WTC11 (cell line): ENCODE results near the gene RBM20. TPM values are rescaled to one million over a fixed set of nuclear protein-coding genes. Genes with fewer than 3 reads are reported as not detected.
A peak's percentile ranks its signal among the peaks of the same experiment; 100 is the strongest.

Experiments
- ATAC-seq: fragments of 200-7000 bp; cut with Tn5 transposase; 2 replicates; pipeline ENCODE4 v1.10.0; 2021; ENCODE audit warnings: mild to moderate bottlenecking, moderate library complexity
- CTCF ChIA-PET: fragments of 300-600 bp; sonication (Branson Sonifier 250); formaldehyde crosslinking; loops from one replicate; lab custom pipeline; 2021; ENCODE audit warnings: antibody characterized with exemption; lab: Charles Lee
- POLR2A ChIA-PET: fragments of 350-600 bp; sonication (Branson Sonifier 250); formaldehyde crosslinking; loops from one replicate; lab custom pipeline; 2021; ENCODE audit warnings: antibody characterized with exemption; lab: Charles Lee
- DNase-seq: peaks from one replicate; pipeline ENCODE4 v3.0.0; 2021; ENCODE audit warnings: low spot score
- H3K27ac Mint-ChIP-seq: 2 replicates; pipeline ENCODE4 v1.8.0; 2021; ENCODE audit warnings: mixed read lengths
- H3K27me3 Mint-ChIP-seq: 2 replicates; pipeline ENCODE4 v1.8.0; 2021; ENCODE audit warnings: low read depth, mild to moderate bottlenecking, moderate library complexity, mixed read lengths
- H3K36me3 Mint-ChIP-seq: 2 replicates; pipeline ENCODE4 v1.8.0; 2021; ENCODE audit warnings: mixed read lengths
- H3K4me1 Mint-ChIP-seq: 2 replicates; pipeline ENCODE4 v1.8.0; 2022; ENCODE audit warnings: mixed read lengths
- H3K4me3 Mint-ChIP-seq: 2 replicates; pipeline ENCODE4 v1.8.0; 2021; ENCODE audit warnings: mild to moderate bottlenecking, moderate library complexity, mixed read lengths
- H3K9me3 Mint-ChIP-seq: 2 replicates; pipeline ENCODE4 v1.8.0; 2021; ENCODE audit warnings: mixed read lengths
- AR ChIP-seq: fragments of 250-450 bp; sonication (Bioruptor Pico); IDR thresholded peaks from 2 replicates; pipeline ENCODE4 v1.9.0; 2021; ENCODE audit warnings: mild to moderate bottlenecking
- ATF2 ChIP-seq: sonication (generic); formaldehyde crosslinking; IDR thresholded peaks from 2 replicates; pipeline ENCODE4 v1.8.1; 2022; ENCODE audit warnings: low read depth, missing genetic modification reagents, borderline replicate concordance
- E2F5 ChIP-seq: sonication (generic); formaldehyde crosslinking; IDR thresholded peaks from 2 replicates; pipeline ENCODE4 v1.8.1; 2022; ENCODE audit warnings: mild to moderate bottlenecking, moderate library complexity, missing genetic modification reagents
- EMX1 ChIP-seq: fragments of 250-450 bp; sonication (Bioruptor Pico); IDR thresholded peaks from 2 replicates; pipeline ENCODE4 v1.8.0; 2021; ENCODE audit warnings: mild to moderate bottlenecking
- ESRRA ChIP-seq: sonication (generic); formaldehyde crosslinking; IDR thresholded peaks from 2 replicates; pipeline ENCODE4 v1.8.1; 2022; ENCODE audit warnings: mild to moderate bottlenecking, missing genetic modification reagents, borderline replicate concordance
- MXD4 ChIP-seq: fragments of 250-450 bp; sonication (Bioruptor Pico); IDR thresholded peaks from 2 replicates; pipeline ENCODE4 v1.8.0; 2021; ENCODE audit warnings: mild to moderate bottlenecking, moderate library complexity, borderline replicate concordance
- SP1 ChIP-seq: sonication (generic); formaldehyde crosslinking; conservative IDR thresholded peaks from 2 replicates; pipeline ENCODE4 v1.8.1; 2022; ENCODE audit warnings: missing genetic modification reagents
- TCF7 ChIP-seq: sonication (generic); formaldehyde crosslinking; IDR thresholded peaks from 2 replicates; pipeline ENCODE4 v1.8.0; 2022; ENCODE audit warnings: mild to moderate bottlenecking, low read depth, missing genetic modification reagents, moderate library complexity
- TEAD1 ChIP-seq: sonication (generic); formaldehyde crosslinking; IDR thresholded peaks from 2 replicates; pipeline ENCODE4 v1.8.0; 2022; ENCODE audit warnings: mild to moderate bottlenecking, missing genetic modification reagents
- TEAD4 ChIP-seq: sonication (generic); formaldehyde crosslinking; IDR thresholded peaks from 2 replicates; pipeline ENCODE4 v1.8.0; 2022; ENCODE audit warnings: mild to moderate bottlenecking, missing genetic modification reagents
- ZBTB21 ChIP-seq: sonication (generic); formaldehyde crosslinking; IDR thresholded peaks from 2 replicates; pipeline ENCODE4 v1.8.1; 2023; ENCODE audit warnings: mild to moderate bottlenecking, missing genetic modification reagents, borderline replicate concordance
- ZBTB43 ChIP-seq: sonication (generic); formaldehyde crosslinking; IDR thresholded peaks from 2 replicates; pipeline ENCODE4 v1.8.1; 2023; ENCODE audit warnings: mild to moderate bottlenecking, missing genetic modification reagents
- total RNA-seq: library from RNA; stranded (reverse); gene quantifications from 3 replicates; pipeline ENCODE4 v1.2.3, GENCODE V29; 2021
- TF ChIP-seq, protein P1 (sequence below): fragments of 250-450 bp; sonication (Bioruptor Pico); IDR thresholded peaks from 2 replicates; pipeline ENCODE4 v1.9.0; 2021; ENCODE audit warnings: mild to moderate bottlenecking, borderline replicate concordance
- TF ChIP-seq, protein P2 (sequence below): sonication (generic); formaldehyde crosslinking; IDR thresholded peaks from 2 replicates; pipeline ENCODE4 v1.8.0; 2022; ENCODE audit warnings: missing genetic modification reagents
- TF ChIP-seq, protein P3 (sequence below): sonication (generic); formaldehyde crosslinking; IDR thresholded peaks from 2 replicates; pipeline ENCODE4 v1.8.0; 2023; ENCODE audit warnings: mild to moderate bottlenecking, missing genetic modification reagents

Gene RBM20
- total RNA-seq, 1 experiment from 2014 or later: 0.52 TPM

- TF ChIP-seq, protein P1, sequence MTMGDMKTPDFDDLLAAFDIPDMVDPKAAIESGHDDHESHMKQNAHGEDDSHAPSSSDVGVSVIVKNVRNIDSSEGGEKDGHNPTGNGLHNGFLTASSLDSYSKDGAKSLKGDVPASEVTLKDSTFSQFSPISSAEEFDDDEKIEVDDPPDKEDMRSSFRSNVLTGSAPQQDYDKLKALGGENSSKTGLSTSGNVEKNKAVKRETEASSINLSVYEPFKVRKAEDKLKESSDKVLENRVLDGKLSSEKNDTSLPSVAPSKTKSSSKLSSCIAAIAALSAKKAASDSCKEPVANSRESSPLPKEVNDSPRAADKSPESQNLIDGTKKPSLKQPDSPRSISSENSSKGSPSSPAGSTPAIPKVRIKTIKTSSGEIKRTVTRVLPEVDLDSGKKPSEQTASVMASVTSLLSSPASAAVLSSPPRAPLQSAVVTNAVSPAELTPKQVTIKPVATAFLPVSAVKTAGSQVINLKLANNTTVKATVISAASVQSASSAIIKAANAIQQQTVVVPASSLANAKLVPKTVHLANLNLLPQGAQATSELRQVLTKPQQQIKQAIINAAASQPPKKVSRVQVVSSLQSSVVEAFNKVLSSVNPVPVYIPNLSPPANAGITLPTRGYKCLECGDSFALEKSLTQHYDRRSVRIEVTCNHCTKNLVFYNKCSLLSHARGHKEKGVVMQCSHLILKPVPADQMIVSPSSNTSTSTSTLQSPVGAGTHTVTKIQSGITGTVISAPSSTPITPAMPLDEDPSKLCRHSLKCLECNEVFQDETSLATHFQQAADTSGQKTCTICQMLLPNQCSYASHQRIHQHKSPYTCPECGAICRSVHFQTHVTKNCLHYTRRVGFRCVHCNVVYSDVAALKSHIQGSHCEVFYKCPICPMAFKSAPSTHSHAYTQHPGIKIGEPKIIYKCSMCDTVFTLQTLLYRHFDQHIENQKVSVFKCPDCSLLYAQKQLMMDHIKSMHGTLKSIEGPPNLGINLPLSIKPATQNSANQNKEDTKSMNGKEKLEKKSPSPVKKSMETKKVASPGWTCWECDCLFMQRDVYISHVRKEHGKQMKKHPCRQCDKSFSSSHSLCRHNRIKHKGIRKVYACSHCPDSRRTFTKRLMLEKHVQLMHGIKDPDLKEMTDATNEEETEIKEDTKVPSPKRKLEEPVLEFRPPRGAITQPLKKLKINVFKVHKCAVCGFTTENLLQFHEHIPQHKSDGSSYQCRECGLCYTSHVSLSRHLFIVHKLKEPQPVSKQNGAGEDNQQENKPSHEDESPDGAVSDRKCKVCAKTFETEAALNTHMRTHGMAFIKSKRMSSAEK (CRISPR knock-in tag): no peak
- no peak for TF ChIP-seq MXD4
- TF ChIP-seq ZBTB43: no peak
- peak; percentile 32; the same call in 1 of the 2 replicates for TF ChIP-seq TEAD1 (CRISPR knock-in tag)
- TF ChIP-seq TEAD4 (CRISPR knock-in tag): peak; percentile 69; the same call in 1 of the 2 replicates
- TF ChIP-seq, protein P2, sequence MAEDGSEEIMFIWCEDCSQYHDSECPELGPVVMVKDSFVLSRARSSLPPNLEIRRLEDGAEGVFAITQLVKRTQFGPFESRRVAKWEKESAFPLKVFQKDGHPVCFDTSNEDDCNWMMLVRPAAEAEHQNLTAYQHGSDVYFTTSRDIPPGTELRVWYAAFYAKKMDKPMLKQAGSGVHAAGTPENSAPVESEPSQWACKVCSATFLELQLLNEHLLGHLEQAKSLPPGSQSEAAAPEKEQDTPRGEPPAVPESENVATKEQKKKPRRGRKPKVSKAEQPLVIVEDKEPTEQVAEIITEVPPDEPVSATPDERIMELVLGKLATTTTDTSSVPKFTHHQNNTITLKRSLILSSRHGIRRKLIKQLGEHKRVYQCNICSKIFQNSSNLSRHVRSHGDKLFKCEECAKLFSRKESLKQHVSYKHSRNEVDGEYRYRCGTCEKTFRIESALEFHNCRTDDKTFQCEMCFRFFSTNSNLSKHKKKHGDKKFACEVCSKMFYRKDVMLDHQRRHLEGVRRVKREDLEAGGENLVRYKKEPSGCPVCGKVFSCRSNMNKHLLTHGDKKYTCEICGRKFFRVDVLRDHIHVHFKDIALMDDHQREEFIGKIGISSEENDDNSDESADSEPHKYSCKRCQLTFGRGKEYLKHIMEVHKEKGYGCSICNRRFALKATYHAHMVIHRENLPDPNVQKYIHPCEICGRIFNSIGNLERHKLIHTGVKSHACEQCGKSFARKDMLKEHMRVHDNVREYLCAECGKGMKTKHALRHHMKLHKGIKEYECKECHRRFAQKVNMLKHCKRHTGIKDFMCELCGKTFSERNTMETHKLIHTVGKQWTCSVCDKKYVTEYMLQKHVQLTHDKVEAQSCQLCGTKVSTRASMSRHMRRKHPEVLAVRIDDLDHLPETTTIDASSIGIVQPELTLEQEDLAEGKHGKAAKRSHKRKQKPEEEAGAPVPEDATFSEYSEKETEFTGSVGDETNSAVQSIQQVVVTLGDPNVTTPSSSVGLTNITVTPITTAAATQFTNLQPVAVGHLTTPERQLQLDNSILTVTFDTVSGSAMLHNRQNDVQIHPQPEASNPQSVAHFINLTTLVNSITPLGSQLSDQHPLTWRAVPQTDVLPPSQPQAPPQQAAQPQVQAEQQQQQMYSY (CRISPR knock-in tag): no peak
- no peak for TF ChIP-seq SP1 (CRISPR knock-in tag)
- no peak for TF ChIP-seq E2F5
- no peak for TF ChIP-seq ZBTB21 (CRISPR knock-in tag)
- TF ChIP-seq EMX1: no peak
- no peak for TF ChIP-seq ATF2 (CRISPR knock-in tag)
- no peak for TF ChIP-seq ESRRA
- TF ChIP-seq TCF7 (CRISPR knock-in tag): no peak
- TF ChIP-seq, protein P3, sequence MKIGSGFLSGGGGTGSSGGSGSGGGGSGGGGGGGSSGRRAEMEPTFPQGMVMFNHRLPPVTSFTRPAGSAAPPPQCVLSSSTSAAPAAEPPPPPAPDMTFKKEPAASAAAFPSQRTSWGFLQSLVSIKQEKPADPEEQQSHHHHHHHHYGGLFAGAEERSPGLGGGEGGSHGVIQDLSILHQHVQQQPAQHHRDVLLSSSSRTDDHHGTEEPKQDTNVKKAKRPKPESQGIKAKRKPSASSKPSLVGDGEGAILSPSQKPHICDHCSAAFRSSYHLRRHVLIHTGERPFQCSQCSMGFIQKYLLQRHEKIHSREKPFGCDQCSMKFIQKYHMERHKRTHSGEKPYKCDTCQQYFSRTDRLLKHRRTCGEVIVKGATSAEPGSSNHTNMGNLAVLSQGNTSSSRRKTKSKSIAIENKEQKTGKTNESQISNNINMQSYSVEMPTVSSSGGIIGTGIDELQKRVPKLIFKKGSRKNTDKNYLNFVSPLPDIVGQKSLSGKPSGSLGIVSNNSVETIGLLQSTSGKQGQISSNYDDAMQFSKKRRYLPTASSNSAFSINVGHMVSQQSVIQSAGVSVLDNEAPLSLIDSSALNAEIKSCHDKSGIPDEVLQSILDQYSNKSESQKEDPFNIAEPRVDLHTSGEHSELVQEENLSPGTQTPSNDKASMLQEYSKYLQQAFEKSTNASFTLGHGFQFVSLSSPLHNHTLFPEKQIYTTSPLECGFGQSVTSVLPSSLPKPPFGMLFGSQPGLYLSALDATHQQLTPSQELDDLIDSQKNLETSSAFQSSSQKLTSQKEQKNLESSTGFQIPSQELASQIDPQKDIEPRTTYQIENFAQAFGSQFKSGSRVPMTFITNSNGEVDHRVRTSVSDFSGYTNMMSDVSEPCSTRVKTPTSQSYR (CRISPR knock-in tag): no peak
- TF ChIP-seq AR (CRISPR knock-in tag): no peak
- Mint-ChIP-seq H3K36me3 (no peaks in the 10 kb centered on the region), H3K9me3 (no peaks in the 10 kb centered on the region), H3K4me3 (peak overlapping the region; percentile 46), H3K27me3 (peaks cover 67% of the 10 kb centered on the region), H3K27ac (no peak overlapping the region), H3K4me1 (peaks cover 35% of the 10 kb centered on the region)
- DNase-seq (peak; percentile 46), ATAC-seq (peak; percentile 74)
- CTCF ChIA-PET: interaction anchor here (1.5 to 3.0 kb wide), 2 partner anchors 13 to 57 kb away, joined by 4 to 9 read pairs; no protein-coding TSS in a partner anchor
- POLR2A ChIA-PET: interaction anchor here (1.0 kb wide), 1 partner anchor 20 kb away, joined by 4 read pairs; no protein-coding TSS in a partner anchor
Measured at GRCh38 chr10:110667620-110668343, 23.6 kb downstream of the RBM20 start.
